ENCODE results near the gene TMEM202.

- no peak for TF ChIP-seq CTCF (IDR thresholded peaks at IDR 0.05)
- no peak for TF ChIP-seq POLR2AphosphoS5 (IDR thresholded peaks at IDR 0.05)
- no peak for TF ChIP-seq POLR2A (IDR thresholded peaks at IDR 0.05)
- no peak for TF ChIP-seq EP300 (IDR thresholded peaks at IDR 0.05)
Observed at GRCh38 chr15:72379856-72380430, 18.2 kb upstream of the TMEM202 start.

All from suprapubic skin (tissue), 4 donors.